Lower leg skin (tissue), 4 donors: Measurements from ENCODE around the gene NBAS. TPM values are rescaled to one million over a fixed set of nuclear protein-coding genes. Genes with fewer than 3 reads are reported as not detected.

Experiments
- DNase-seq, 2 donors: peaks; one replicate each; pipeline ENCODE4 v3.0.0-alpha.2; 2019; ENCODE audit warnings: low spot score in 2 of 2
- H3K4me3 ChIP-seq: fragments of 200-600 bp; sonication (generic); 2 replicates; pipeline ENCODE4 v1.5.1; 2017; ENCODE audit warnings: mild to moderate bottlenecking, low read depth; ENCODE audit not compliant: poor library complexity, severe bottlenecking
- CTCF ChIP-seq, 3 donors: fragments of 450-650 bp; IDR thresholded peaks; one replicate each; pipeline ENCODE4 v1.5.1; 2016; ENCODE audit warnings: antibody characterized with exemption in 3 of 3, mild to moderate bottlenecking in 3 of 3, moderate library complexity in 2 of 3
- POLR2A ChIP-seq, 2 donors: fragments of 450-650 bp; IDR thresholded peaks; one replicate each; pipeline ENCODE4 v1.6.1; 2016 to 2017; ENCODE audit warnings: antibody characterized with exemption in 2 of 2, mild to moderate bottlenecking in 1 of 2, moderate library complexity in 1 of 2
- WGBS, 2 donors: methylation state at CpG; one replicate each; pipeline ENCODE4 v1.1.5; 2018; 5-methylcytosine and 5-hydroxymethylcytosine counted together
- intact Hi-C: fragments of 100-400 bp; cut with DNase I; formaldehyde crosslinking; loops from one replicate; pipeline ENCODE4 v1.15.0; 2023; ENCODE audit warnings: low total_unique reads
- total RNA-seq, 4 donors: library from RNA; depleted of rRNA; stranded (reverse); fragments of >200 nt; gene quantifications; one replicate each; pipeline ENCODE4 v1.1.0, GENCODE V29; 2016

NBAS gene
- total RNA-seq, 4 donors from 2014 or later = 26.6 to 40.2 (median 38.3) TPM

DNA sequence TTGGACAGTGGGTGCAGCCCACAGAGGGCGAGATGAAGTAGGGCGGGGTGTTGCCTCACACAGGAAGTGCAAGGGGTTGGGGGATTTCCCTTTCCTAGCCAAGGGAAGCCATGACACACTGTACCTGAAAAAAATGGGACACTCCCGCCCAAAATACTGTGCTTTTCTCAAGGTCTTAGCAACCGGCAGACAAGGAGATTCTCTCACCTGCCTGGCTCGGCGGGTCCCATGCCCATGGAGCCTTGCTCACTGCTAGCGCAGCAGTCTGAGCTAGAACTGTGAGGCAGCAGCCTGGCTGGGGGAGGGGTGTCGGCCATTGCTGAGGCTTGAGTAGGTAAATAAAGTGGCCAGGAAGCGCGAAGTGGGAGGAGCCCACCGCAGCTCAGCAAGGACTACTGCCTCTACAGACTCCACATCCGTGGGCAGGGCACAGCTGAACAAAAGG, 244.7 kb downstream of the NBAS start:
- intact Hi-C loops = no loop called here

DNA sequence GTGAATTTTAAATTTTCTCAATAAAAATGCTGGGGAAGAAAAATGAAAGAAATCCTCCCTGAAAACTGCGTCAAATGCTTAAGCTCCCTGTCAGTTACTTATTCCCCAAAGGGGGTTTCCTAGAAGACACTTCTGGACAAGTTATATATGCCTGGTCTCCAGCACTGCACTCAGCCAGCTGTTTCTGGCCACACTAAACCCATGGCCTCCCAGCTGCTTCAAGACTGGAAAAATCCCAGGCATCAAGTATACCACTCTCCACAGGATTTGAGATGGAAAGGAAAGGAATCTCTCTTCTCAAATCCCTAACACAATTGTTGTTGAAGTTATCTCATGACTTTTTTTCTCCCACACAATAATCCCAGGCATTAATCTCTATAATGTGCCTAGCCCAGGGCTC, 245.7 kb downstream of the NBAS start:
- no peak overlapping the region for H3K4me3 ChIP-seq
- 92 to 97% methylated on average over 1 of the region's 1 CpG for WGBS, 2 donors
- no peak for TF ChIP-seq POLR2A (IDR thresholded peaks at IDR 0.05)
- no peak for TF ChIP-seq CTCF (IDR thresholded peaks at IDR 0.05)
- intact Hi-C loops = no loop called here
- DNase-seq = no peak

More for the DNA sequence above, 244.7 kb downstream of the NBAS start:
- no peak overlapping the region for H3K4me3 ChIP-seq
- no peak for TF ChIP-seq CTCF (IDR thresholded peaks at IDR 0.05)
- TF ChIP-seq POLR2A (IDR thresholded peaks at IDR 0.05) = no peak
- no peak for DNase-seq
- WGBS, 2 donors = 89 to 94% methylated on average over 12 of the region's 12 CpGs

DNA sequence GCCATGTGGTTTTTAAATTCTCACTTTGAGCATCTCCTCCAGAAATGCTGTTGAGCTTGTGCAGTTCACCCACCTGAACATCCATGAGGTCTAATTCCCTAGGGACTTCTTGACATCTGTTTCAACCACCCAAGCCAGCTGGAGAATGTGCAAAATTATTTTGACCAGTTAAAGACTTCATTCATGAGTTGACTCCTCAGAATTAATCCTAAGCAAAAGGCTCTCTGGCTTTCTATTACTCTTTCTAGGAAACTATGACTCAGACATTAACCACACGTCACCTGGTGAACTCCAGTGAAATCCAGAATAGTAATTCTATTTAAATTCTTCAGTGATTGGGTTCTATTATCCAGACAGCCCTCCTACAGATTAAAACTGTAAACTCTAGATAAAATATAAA, 247.5 kb downstream of the NBAS start:
- TF ChIP-seq CTCF (IDR thresholded peaks at IDR 0.05) (no peak), POLR2A (IDR thresholded peaks at IDR 0.05) (no peak)
- intact Hi-C loops = no loop called here
- no peak for DNase-seq
- 43 to 57% methylated on average over 1 of the region's 1 CpG for WGBS, 2 donors
- no peak overlapping the region for H3K4me3 ChIP-seq

GRCh38 chr2:15311926-15312325, 249.2 kb downstream of the NBAS start:
- 87 to 93% methylated on average over 2 of the region's 2 CpGs for WGBS, 2 donors
- TF ChIP-seq POLR2A (IDR thresholded peaks at IDR 0.05) (no peak), CTCF (IDR thresholded peaks at IDR 0.05) (no peak)
- no peak for DNase-seq
- H3K4me3 ChIP-seq = no peak overlapping the region
- intact Hi-C loops = no loop called here

- TF ChIP-seq CTCF (IDR thresholded peaks at IDR 0.05) (no peak), POLR2A (IDR thresholded peaks at IDR 0.05) (no peak)
- intact Hi-C loops = no loop called here
- WGBS, 2 donors = 71 to 80% methylated on average over 4 of the region's 4 CpGs
- no peak for DNase-seq
- H3K4me3 ChIP-seq = no peak overlapping the region
These were observed 249.8 kb downstream of the NBAS start for GRCh38 chr2:15311201-15311907.

GRCh38 chr2:15307526-15307925, 253.6 kb downstream of the NBAS start:
- no peak for DNase-seq
- WGBS, 2 donors = 45 to 64% methylated on average over 2 of the region's 2 CpGs
- intact Hi-C loops = no loop called here
- no peak for TF ChIP-seq CTCF (IDR thresholded peaks at IDR 0.05)
- H3K4me3 ChIP-seq = no peak overlapping the region
